ENCODE measurements around the gene GPR55. TPM values are rescaled to one million over a fixed set of nuclear protein-coding genes. Genes with fewer than 3 reads are reported as not detected.

GPR55 gene
- total and polyA plus RNA-seq, 12 donors = 0.07 to 0.24 (median 0.14) TPM; not detected in 7

DNA sequence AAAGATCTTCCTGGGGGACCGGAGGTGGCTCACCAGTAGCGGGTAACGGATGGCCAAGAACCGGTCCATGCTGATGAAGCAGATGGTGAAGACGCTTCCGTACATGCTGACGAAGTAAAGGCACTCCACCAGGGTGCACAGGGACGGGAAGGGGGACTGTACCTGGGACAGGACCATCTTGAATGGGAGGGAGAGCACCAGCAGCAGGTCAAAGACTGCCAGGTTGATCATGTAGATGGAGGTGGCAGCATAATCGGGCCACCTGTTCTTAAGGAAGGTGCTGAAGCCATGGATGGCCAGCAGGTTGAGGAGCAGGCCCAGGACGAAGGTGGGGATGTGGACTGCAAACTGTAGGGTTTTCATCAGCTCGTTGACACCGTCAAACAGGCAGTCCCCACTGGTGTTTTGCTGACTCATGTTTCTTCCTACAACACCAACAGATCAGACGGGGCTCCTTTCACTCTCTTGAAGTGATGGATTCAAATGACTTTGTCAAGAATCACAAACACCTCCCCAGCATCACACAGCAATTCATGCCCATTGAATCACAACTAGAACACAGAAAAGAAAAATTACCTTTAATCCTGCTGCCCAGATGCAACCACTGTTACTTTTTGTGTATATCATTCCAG lies 14.4 kb downstream of the GPR55 start:
- intact Hi-C loops (cut with DNase I) = no loop called here
- no peak for DNase-seq
- Histone ChIP-seq H3K4me3 (no peak overlapping the region), H3K36me3 (replicated peaks in 1 of 2) (no peaks in the 10 kb centered on the region), H3K27ac (no peak overlapping the region), H3K9me3 (replicated peaks in 1 of 3) (no peaks in the 10 kb centered on the region), H3K27me3 (no peaks in the 10 kb centered on the region), H3K4me1 (replicated peaks in 1 of 2) (no peaks in the 10 kb centered on the region)
- WGBS, 4 donors = 84 to 90% (median 88%) methylated on average over 13 of the region's 13 CpGs
- TF ChIP-seq POLR2A (IDR thresholded peaks at IDR 0.05) = no peak
- TF ChIP-seq, protein P1, sequence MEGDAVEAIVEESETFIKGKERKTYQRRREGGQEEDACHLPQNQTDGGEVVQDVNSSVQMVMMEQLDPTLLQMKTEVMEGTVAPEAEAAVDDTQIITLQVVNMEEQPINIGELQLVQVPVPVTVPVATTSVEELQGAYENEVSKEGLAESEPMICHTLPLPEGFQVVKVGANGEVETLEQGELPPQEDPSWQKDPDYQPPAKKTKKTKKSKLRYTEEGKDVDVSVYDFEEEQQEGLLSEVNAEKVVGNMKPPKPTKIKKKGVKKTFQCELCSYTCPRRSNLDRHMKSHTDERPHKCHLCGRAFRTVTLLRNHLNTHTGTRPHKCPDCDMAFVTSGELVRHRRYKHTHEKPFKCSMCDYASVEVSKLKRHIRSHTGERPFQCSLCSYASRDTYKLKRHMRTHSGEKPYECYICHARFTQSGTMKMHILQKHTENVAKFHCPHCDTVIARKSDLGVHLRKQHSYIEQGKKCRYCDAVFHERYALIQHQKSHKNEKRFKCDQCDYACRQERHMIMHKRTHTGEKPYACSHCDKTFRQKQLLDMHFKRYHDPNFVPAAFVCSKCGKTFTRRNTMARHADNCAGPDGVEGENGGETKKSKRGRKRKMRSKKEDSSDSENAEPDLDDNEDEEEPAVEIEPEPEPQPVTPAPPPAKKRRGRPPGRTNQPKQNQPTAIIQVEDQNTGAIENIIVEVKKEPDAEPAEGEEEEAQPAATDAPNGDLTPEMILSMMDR (IDR thresholded peaks at IDR 0.05) = no peak

DNA sequence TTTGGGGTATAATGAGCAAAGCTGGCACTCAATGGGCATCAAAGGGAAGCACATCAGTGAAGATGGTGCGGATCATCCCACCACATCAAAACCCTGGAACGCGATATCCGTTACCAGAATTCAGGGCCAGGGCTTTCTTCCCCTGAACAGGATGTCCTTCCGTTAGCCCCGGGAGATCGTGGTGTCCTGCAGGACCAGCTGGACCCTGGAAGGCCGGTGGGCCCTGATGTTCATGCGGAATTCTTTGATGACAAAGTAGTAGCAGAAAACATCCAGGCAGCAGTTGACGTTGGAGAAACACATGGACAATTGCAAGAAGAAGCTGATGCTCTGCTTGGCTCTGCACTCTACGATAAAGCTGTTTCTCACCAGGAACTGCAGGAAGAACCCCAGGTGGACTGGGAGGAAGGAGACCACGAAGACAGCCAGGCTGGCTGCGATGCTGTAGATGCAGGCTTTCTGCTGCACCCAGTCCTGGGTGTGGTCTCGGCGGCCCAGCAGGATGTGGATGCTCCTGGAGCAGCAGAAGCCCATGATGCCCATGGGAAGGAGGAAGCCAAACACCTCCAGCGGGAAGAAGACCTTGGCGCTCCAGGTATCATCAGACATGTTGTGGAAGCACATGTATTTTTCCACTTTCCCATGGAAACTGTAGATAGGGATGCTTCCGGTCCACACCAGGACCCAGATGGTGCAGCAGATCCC lies 15.0 kb downstream of the GPR55 start:
- H3K9me3 ChIP-seq (replicated peaks in 1 of 3) = no peaks in the 10 kb centered on the region
- H3K27me3 ChIP-seq = no peaks in the 10 kb centered on the region
- DNase-seq = peak in 1 of 7 donors; percentile 2
- TF ChIP-seq POLR2A (IDR thresholded peaks at IDR 0.05) = no peak
- no peaks in the 10 kb centered on the region for H3K4me1 ChIP-seq (replicated peaks in 1 of 2)
- no peak overlapping the region for H3K4me3 ChIP-seq
- H3K36me3 ChIP-seq (replicated peaks in 1 of 2) = no peaks in the 10 kb centered on the region
- intact Hi-C loops (cut with DNase I) = loop anchor here in 1 of 2 donors (10.0 kb wide), 1 partner anchor 75 kb away; no protein-coding TSS in a partner anchor
- 92 to 94% (median 93%) methylated on average over 14 to 18 of the region's 18 CpGs for WGBS, 4 donors
- H3K27ac ChIP-seq = no peak overlapping the region

DNA sequence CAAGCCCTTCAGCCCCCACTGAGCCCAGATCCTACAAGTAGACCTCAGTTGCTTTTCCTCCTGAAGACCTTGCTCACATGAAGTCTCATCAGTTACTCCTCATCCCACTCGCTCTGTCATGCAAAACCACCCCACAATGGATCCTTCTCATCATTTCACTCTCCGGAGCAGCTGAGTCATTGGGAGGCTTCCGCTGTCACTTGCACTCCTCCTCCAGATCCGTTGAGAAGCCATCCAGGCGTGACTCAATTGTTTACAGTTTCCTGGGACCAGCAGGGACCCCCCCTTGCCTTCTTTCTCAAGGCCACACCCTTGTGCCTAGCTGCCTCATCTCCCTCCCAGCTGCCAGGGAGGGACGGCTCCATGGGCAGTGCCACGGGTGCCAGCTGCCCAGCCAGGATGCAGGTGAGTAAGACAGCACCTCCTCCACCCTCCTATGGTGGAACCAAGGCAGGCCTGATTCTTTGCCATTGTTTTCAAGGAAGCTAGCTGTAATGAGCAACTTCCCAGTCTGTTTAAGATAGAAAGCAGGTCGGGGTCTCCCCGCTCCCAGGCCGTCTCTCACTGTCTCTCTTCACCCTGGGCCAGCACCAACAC lies 16.3 kb downstream of the GPR55 start:
- H3K36me3 ChIP-seq (replicated peaks in 1 of 2) = no peaks in the 10 kb centered on the region
- WGBS, 4 donors = 50 to 69% (median 60%) methylated on average over 10 of the region's 10 CpGs
- H3K27ac ChIP-seq = no peak overlapping the region
- H3K4me3 ChIP-seq = no peak overlapping the region
- no peaks in the 10 kb centered on the region for H3K27me3 ChIP-seq
- no peaks in the 10 kb centered on the region for H3K4me1 ChIP-seq (replicated peaks in 1 of 2)
- DNase-seq = peak in 5 of 7 donors; percentile 30 to 73 (median 46)
- TF ChIP-seq POLR2A (IDR thresholded peaks at IDR 0.05) = no peak
- TF ChIP-seq, protein P1 (IDR thresholded peaks at IDR 0.05) = no peak
- no peaks in the 10 kb centered on the region for H3K9me3 ChIP-seq (replicated peaks in 1 of 3)
- intact Hi-C loops (cut with DNase I) = loop anchor here in 1 of 2 donors (10.0 kb wide), 1 partner anchor 76 kb away; no protein-coding TSS in a partner anchor

DNA sequence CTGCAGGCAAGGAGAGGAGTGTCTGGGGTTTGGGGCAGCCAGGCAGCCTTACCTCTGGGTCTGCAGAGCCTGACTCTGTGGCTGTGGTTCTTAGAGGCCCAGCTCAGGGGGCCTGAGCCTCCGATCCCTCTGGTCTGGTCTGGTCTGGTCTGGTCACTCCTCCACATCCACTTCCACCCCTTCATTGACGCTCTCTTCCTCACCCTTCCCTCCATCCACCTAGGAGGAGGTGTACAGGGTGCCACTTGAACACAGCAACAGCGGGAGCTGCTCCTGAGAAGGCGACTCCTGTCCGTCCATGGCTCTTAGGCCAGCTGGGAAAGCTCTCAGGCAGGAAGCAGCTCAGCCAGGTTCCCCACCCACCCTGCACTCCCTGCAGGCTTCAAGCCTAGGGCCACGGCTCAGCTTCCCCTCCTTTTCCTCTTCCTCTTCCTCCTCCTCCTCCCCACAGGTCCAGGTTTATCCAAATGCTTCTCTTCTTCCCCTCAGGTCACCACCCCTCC lies 16.9 kb downstream of the GPR55 start:
- intact Hi-C loops (cut with DNase I) = loop anchor here in 1 of 2 donors (10.0 kb wide), 1 partner anchor 77 kb away; no protein-coding TSS in a partner anchor
- no peak for DNase-seq

More for the DNA sequence above, 16.9 kb downstream of the GPR55 start:
- Histone ChIP-seq H3K4me3 (no peak overlapping the region), H3K27ac (no peak overlapping the region), H3K36me3 (replicated peaks in 1 of 2) (no peaks in the 10 kb centered on the region), H3K9me3 (replicated peaks in 1 of 3) (no peaks in the 10 kb centered on the region), H3K27me3 (no peaks in the 10 kb centered on the region), H3K4me1 (replicated peaks in 1 of 2) (no peaks in the 10 kb centered on the region)
- TF ChIP-seq POLR2A (IDR thresholded peaks at IDR 0.05) = no peak
- TF ChIP-seq, protein P1 (IDR thresholded peaks at IDR 0.05) = no peak
- WGBS, 4 donors = 80 to 85% (median 84%) methylated on average over 5 to 6 of the region's 6 CpGs
